Posterior vena cava (tissue), 2 donors: ENCODE measurements around the gene NOL8. TPM values are rescaled to one million over a fixed set of nuclear protein-coding genes. Genes with fewer than 3 reads are reported as not detected.

Experiments used
- DNase-seq: peaks from one replicate; pipeline ENCODE4 v3.0.0-alpha.2; 2020; ENCODE audit warnings: low spot score
- intact Hi-C, 2 donors: fragments of 100-400 bp; cut with DNase I; formaldehyde crosslinking; loops; one replicate each; pipeline versions ENCODE4 v1.14.1 to v1.14.2; 2022 to 2023
- total RNA-seq, 2 donors: library from RNA; stranded (reverse); fragmentation: NEBNext Ultra II Directional; extraction: Animal tissue kit (Norgen Biotek cat#: 25700); gene quantifications; one replicate each; pipeline ENCODE4 v1.2.1, GENCODE V29; 2021
- donor health status: DM: yes; HTN: yes; CAD: no.
- donor health status: DM: yes; HTN: yes; CAD: no.

Gene NOL8
- total RNA-seq, 2 donors from 2014 or later: 24.0 to 30.6 TPM

GRCh38 chr9:92324431-92324830 lies 719 bp downstream of the NOL8 start:
- DNase-seq: no peak
- intact Hi-C loops: loop anchor here in 1 of 2 donors (10.0 kb wide), 1 partner anchor 110 kb away; no protein-coding TSS in a partner anchor

GRCh38 chr9:92315456-92315855 lies 9.7 kb downstream of the NOL8 start:
- DNase-seq: no peak
- intact Hi-C loops: no loop called here

GRCh38 chr9:92313624-92314012 lies 11.5 kb downstream of the NOL8 start:
- DNase-seq: no peak
- intact Hi-C loops: no loop called here

- intact Hi-C loops: no loop called here
- DNase-seq: no peak
These were observed 12.1 kb downstream of the NOL8 start for GRCh38 chr9:92312887-92313623.

- no peak for DNase-seq
- intact Hi-C loops: no loop called here
These were observed 14.6 kb downstream of the NOL8 start for GRCh38 chr9:92310562-92310961.

GRCh38 chr9:92308893-92309292 lies 16.3 kb downstream of the NOL8 start:
- DNase-seq: no peak
- intact Hi-C loops: no loop called here

GRCh38 chr9:92300936-92301335 lies 24.2 kb downstream of the NOL8 start:
- intact Hi-C loops: loop anchor here in 1 of 2 donors (5.0 kb wide), 1 partner anchor 1299 kb away; no protein-coding TSS in a partner anchor

GRCh38 chr9:92299116-92299515 lies 26.0 kb downstream of the NOL8 start:
- intact Hi-C loops: no loop called here
- DNase-seq: no peak

More at GRCh38 chr9:92300936-92301335, 24.2 kb downstream of the NOL8 start:
- DNase-seq: no peak

GRCh38 chr9:92298036-92298435 lies 27.1 kb downstream of the NOL8 start:
- DNase-seq: no peak
- intact Hi-C loops: no loop called here

GRCh38 chr9:92297611-92298010 lies 27.5 kb downstream of the NOL8 start:
- intact Hi-C loops: no loop called here
- DNase-seq: no peak

- DNase-seq: no peak
- intact Hi-C loops: no loop called here
These were observed 29.3 kb downstream of the NOL8 start for GRCh38 chr9:92295827-92296258.

GRCh38 chr9:92295240-92295790 lies 29.8 kb downstream of the NOL8 start:
- no peak for DNase-seq

GRCh38 chr9:92294297-92294676 lies 30.9 kb downstream of the NOL8 start:
- DNase-seq: no peak
- intact Hi-C loops: no loop called here

More at GRCh38 chr9:92295240-92295790, 29.8 kb downstream of the NOL8 start:
- intact Hi-C loops: no loop called here

- intact Hi-C loops: no loop called here
- peak; percentile 99 for DNase-seq
These were observed 31.5 kb downstream of the NOL8 start, which contains the start of gene IARS1 for GRCh38 chr9:92293452-92294296. IARS1 (minus strand) TSS chr9:92293697; CDS start chr9:92289419, 4,278 bp downstream.

GRCh38 chr9:92293075-92293354 lies 32.1 kb downstream of the NOL8 start:
- no peak for DNase-seq
- intact Hi-C loops: no loop called here

- intact Hi-C loops: no loop called here
- DNase-seq: no peak
These were observed 32.6 kb downstream of the NOL8 start for GRCh38 chr9:92292338-92293074.

- intact Hi-C loops: no loop called here
- DNase-seq: no peak
These were observed 33.6 kb downstream of the NOL8 start for GRCh38 chr9:92291577-92291976.

GRCh38 chr9:92290785-92291429 lies 34.2 kb downstream of the NOL8 start:
- DNase-seq: no peak
- intact Hi-C loops: no loop called here
